ENCODE measurements around the gene BPGM.
"Not testable (repeated sequence)": the region's sequence is repeated elsewhere in the genome, so short reads cannot be mapped to it uniquely, and the experiment has no call there.

The BPGM gene

GRCh38 chr7:134679006-134679405, 32.4 kb downstream of the BPGM start:
- Histone ChIP-seq H3K4me1 (ENCODE audit: control insufficient read depth in 1 of 2, insufficient read depth in 1 of 2, low read depth in 1 of 2, low read length in 1 of 2) (no peaks in the 10 kb centered on the region), H3K36me3 (peaks cover 31% of the 10 kb centered on the region), H3K9me3 (no peaks in the 10 kb centered on the region), H3K27me3 (no peaks in the 10 kb centered on the region), H3K27ac (no peak overlapping the region), H3K4me3 (ENCODE audit: low read depth in 1 of 2, low read length in 1 of 2) (no peak overlapping the region)
- no peak for TF ChIP-seq CTCF (IDR thresholded peaks at IDR 0.05)

GRCh38 chr7:134684165-134684564, 37.5 kb downstream of the BPGM start:
- H3K9me3 ChIP-seq = no peaks in the 10 kb centered on the region
- no peaks in the 10 kb centered on the region for H3K4me1 ChIP-seq (ENCODE audit: control insufficient read depth in 1 of 2, insufficient read depth in 1 of 2, low read depth in 1 of 2, low read length in 1 of 2)
- no peaks in the 10 kb centered on the region for H3K27me3 ChIP-seq
- no peak for TF ChIP-seq CTCF (IDR thresholded peaks at IDR 0.05)
- H3K4me3 ChIP-seq (ENCODE audit: low read depth in 1 of 2, low read length in 1 of 2) = no peak overlapping the region
- peaks cover 26% of the 10 kb centered on the region for H3K36me3 ChIP-seq
- no peak overlapping the region for H3K27ac ChIP-seq

- peaks cover under 1% of the 10 kb centered on the region for H3K27me3 ChIP-seq
- H3K36me3 ChIP-seq = peaks cover 15% of the 10 kb centered on the region
- no peaks in the 10 kb centered on the region for H3K4me1 ChIP-seq (ENCODE audit: control insufficient read depth in 1 of 2, insufficient read depth in 1 of 2, low read depth in 1 of 2, low read length in 1 of 2)
- H3K9me3 ChIP-seq = no peaks in the 10 kb centered on the region
- no peak for TF ChIP-seq CTCF (IDR thresholded peaks at IDR 0.05)
- H3K27ac ChIP-seq = no peak overlapping the region
- no peak overlapping the region for H3K4me3 ChIP-seq (ENCODE audit: low read depth in 1 of 2, low read length in 1 of 2)
Measured at GRCh38 chr7:134685250-134685649, 38.6 kb downstream of the BPGM start.

- no peaks in the 10 kb centered on the region for H3K4me1 ChIP-seq (ENCODE audit: control insufficient read depth in 1 of 2, insufficient read depth in 1 of 2, low read depth in 1 of 2, low read length in 1 of 2)
- H3K4me3 ChIP-seq (ENCODE audit: low read depth in 1 of 2, low read length in 1 of 2) = no peak overlapping the region
- H3K36me3 ChIP-seq = peaks cover 4% of the 10 kb centered on the region
- H3K9me3 ChIP-seq = no peaks in the 10 kb centered on the region
- no peak for TF ChIP-seq CTCF (IDR thresholded peaks at IDR 0.05)
- H3K27me3 ChIP-seq = peaks cover 16% of the 10 kb centered on the region
- no peak overlapping the region for H3K27ac ChIP-seq
Measured at GRCh38 chr7:134686786-134687185, 40.1 kb downstream of the BPGM start.

GRCh38 chr7:134689550-134689949, 42.9 kb downstream of the BPGM start:
- H3K36me3 ChIP-seq; H3K4me1 ChIP-seq (ENCODE audit: control insufficient read depth in 1 of 2, insufficient read depth in 1 of 2, low read depth in 1 of 2, low read length in 1 of 2); H3K4me3 ChIP-seq (ENCODE audit: low read depth in 1 of 2, low read length in 1 of 2); H3K9me3 ChIP-seq; H3K27ac ChIP-seq: not testable (repeated sequence)
- H3K27me3 ChIP-seq = peaks cover 34% of the 10 kb centered on the region

- Histone ChIP-seq H3K36me3 (no peaks in the 10 kb centered on the region), H3K4me3 (ENCODE audit: low read depth in 1 of 2, low read length in 1 of 2) (no peak overlapping the region), H3K4me1 (ENCODE audit: control insufficient read depth in 1 of 2, insufficient read depth in 1 of 2, low read depth in 1 of 2, low read length in 1 of 2) (no peaks in the 10 kb centered on the region), H3K27me3 (peaks cover 34% of the 10 kb centered on the region), H3K9me3 (no peaks in the 10 kb centered on the region), H3K27ac (no peak overlapping the region)
- TF ChIP-seq CTCF (IDR thresholded peaks at IDR 0.05) = no peak
Measured at GRCh38 chr7:134690016-134690415, 43.4 kb downstream of the BPGM start.
